Neural cell (in vitro differentiated cells): ENCODE measurements around the gene CFAP20DC.

Experiments used
- EP300 ChIP-seq: fragments of 450-650 bp; conservative IDR thresholded peaks from 2 replicates; pipeline ENCODE4 v1.6.1; 2014; ENCODE audit warnings: antibody characterized with exemption, mild to moderate bottlenecking, moderate library complexity; ENCODE audit not compliant: poor library complexity, severe bottlenecking
- POLR2AphosphoS5 ChIP-seq: IDR thresholded peaks from 2 replicates; pipeline ENCODE4 v1.6.1; 2012
- TF ChIP-seq, protein P1 (sequence below): fragments of 450-650 bp; IDR thresholded peaks from 2 replicates; pipeline ENCODE4 v1.5.1; 2014; ENCODE audit warnings: antibody characterized with exemption, mild to moderate bottlenecking, moderate library complexity; ENCODE audit not compliant: poor library complexity, severe bottlenecking

DNA sequence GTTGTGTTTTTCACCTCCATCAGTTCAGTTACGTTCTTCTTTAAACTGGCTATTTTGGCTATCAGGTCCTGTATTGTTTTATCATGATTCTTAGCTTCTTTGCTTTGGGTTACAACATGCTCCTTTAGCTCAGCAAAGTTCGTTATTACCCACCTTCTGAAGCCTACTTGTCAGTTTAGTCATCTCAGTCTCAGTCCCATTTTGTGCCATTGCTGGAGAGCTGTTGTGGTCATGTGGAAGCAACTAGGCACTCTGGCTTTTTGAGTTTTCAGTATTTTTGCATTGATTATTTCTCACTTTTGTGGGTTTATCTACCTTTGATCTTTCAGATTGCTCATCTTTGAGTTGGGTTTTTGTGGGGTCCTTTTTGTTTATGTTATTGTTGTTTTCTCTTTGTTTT, 151.3 kb downstream of the CFAP20DC start:
- TF ChIP-seq EP300 (no peak), POLR2AphosphoS5 (no peak)
- TF ChIP-seq, protein P1, sequence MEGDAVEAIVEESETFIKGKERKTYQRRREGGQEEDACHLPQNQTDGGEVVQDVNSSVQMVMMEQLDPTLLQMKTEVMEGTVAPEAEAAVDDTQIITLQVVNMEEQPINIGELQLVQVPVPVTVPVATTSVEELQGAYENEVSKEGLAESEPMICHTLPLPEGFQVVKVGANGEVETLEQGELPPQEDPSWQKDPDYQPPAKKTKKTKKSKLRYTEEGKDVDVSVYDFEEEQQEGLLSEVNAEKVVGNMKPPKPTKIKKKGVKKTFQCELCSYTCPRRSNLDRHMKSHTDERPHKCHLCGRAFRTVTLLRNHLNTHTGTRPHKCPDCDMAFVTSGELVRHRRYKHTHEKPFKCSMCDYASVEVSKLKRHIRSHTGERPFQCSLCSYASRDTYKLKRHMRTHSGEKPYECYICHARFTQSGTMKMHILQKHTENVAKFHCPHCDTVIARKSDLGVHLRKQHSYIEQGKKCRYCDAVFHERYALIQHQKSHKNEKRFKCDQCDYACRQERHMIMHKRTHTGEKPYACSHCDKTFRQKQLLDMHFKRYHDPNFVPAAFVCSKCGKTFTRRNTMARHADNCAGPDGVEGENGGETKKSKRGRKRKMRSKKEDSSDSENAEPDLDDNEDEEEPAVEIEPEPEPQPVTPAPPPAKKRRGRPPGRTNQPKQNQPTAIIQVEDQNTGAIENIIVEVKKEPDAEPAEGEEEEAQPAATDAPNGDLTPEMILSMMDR, result no peak
